K562 (cell line): ENCODE measurements around the gene LIN7A. TPM values are rescaled to one million over a fixed set of nuclear protein-coding genes. Genes with fewer than 3 reads are reported as not detected.

Source experiments
- ATAC-seq: fragments of 200-7000 bp; cut with Tn5 transposase; 3 replicates; pipeline ENCODE4 v1.9.1; 2020; ENCODE audit warnings: moderate library complexity
- BruUV-seq: library from RNA; stranded (reverse); fragments of 400-500 nt; replicated peaks from 2 replicates; lab custom pipeline; 2021; lab: Mats Ljungman, UMichigan
- CTCF ChIA-PET: fragments of 300-600 bp; formaldehyde crosslinking; extraction: SDS; loops from one replicate; lab custom pipeline; 2021; ENCODE audit warnings: low intra/inter-chr PET ratio; lab: Yijun Ruan, JAX
- POLR2A ChIA-PET: fragments of 300-600, 350-650 bp; sonication (Branson Sonifier 250); formaldehyde crosslinking; extraction: SDS; loops from one replicate; lab custom pipeline; 2021; ENCODE audit warnings: antibody characterized with exemption, inconsistent platforms; lab: Yijun Ruan, JAX
- DNase-seq, 4 experiments: peaks; one replicate each; pipeline versions ENCODE4 v3.0.0 to v3.0.0-alpha.2; 2011 to 2018; ENCODE audit warnings: low spot score in 3 of 4, mixed read lengths in 3 of 4; ENCODE audit errors: extremely low read depth in 1 of 4
- FAIRE-seq: peaks from 2 replicates; lab custom pipeline; 2011; peaks lifted over from hg19 to GRCh38; lab: Jason Lieb, UNC
- H2AFZ ChIP-seq: 2 replicates; pipeline ENCODE4 v1.6.0; 2011; ENCODE audit warnings: low read depth, low read length, control low read depth, inconsistent platforms
- H3K27ac ChIP-seq: fragments of 200-600 bp; 3 replicates; pipeline ENCODE4 v1.8.0; 2011; ENCODE audit warnings: low read depth, mild to moderate bottlenecking, control low read depth, inconsistent platforms, low read length, moderate library complexity, mixed read lengths; ENCODE audit errors: extremely low read depth
- H3K27me3 ChIP-seq, 2 experiments: fragments of 300-600 bp in 1 of 2; 2 replicates in 1 of 2; 3 replicates in 1 of 2; pipeline versions ENCODE4 v1.6.0 to v1.8.0; 2011; ENCODE audit warnings: inconsistent platforms in 2 of 2, low read length in 2 of 2, mild to moderate bottlenecking in 1 of 2, mixed read lengths in 1 of 2, moderate library complexity in 1 of 2; ENCODE audit not compliant: control insufficient read depth in 2 of 2, insufficient read depth in 2 of 2
- H3K36me3 ChIP-seq: fragments of 300-600 bp; 3 replicates; pipeline ENCODE4 v1.8.0; 2011; ENCODE audit warnings: mild to moderate bottlenecking, low read length, inconsistent platforms; ENCODE audit not compliant: control insufficient read depth, insufficient read depth
- H3K4me1 ChIP-seq, 2 experiments: fragments of 200-600 bp in 1 of 2; replicated peaks in 1 of 2; 2 replicates in 1 of 2; 3 replicates in 1 of 2; pipeline versions ENCODE4 v1.5.1 to v1.8.0; 2011; ENCODE audit warnings: inconsistent platforms in 2 of 2, low read length in 2 of 2, mild to moderate bottlenecking in 1 of 2, mixed read lengths in 1 of 2, moderate library complexity in 1 of 2; ENCODE audit not compliant: control insufficient read depth in 2 of 2, insufficient read depth in 2 of 2
- H3K4me2 ChIP-seq: 2 replicates; pipeline ENCODE4 v1.6.1; 2011; ENCODE audit warnings: low read length, control low read depth, inconsistent platforms, mixed read lengths; ENCODE audit not compliant: insufficient read depth
- H3K4me3 ChIP-seq: fragments of 200-600 bp; sonication (generic), shearing (Covaris generic); 2 replicates; pipeline ENCODE4 v1.5.1; 2016; ENCODE audit warnings: control low read depth, inconsistent platforms
- H3K79me2 ChIP-seq: fragments of 200-600 bp; 3 replicates; pipeline ENCODE4 v1.8.0; 2011; ENCODE audit warnings: low read length, inconsistent platforms; ENCODE audit not compliant: control insufficient read depth, insufficient read depth
- H3K9ac ChIP-seq, 2 experiments: 2 replicates each; pipeline versions ENCODE4 v1.6.0 to v1.6.1; 2011; ENCODE audit warnings: low read depth in 2 of 2, low read length in 2 of 2, control low read depth in 1 of 2, inconsistent platforms in 1 of 2, mild to moderate bottlenecking in 1 of 2, mixed read lengths in 1 of 2; ENCODE audit not compliant: insufficient read depth in 1 of 2
- H3K9me1 ChIP-seq: one replicate; pipeline ENCODE4 v1.6.0; 2011; ENCODE audit warnings: inconsistent platforms, mild to moderate bottlenecking, low read length, moderate library complexity; ENCODE audit not compliant: control insufficient read depth, insufficient read depth
- H3K9me3 ChIP-seq: replicated peaks from 2 replicates; pipeline ENCODE4 v1.5.1; 2011; ENCODE audit warnings: low read depth, low read length, inconsistent platforms; ENCODE audit not compliant: control insufficient read depth, insufficient read depth
- H4K20me1 ChIP-seq: replicated peaks from 2 replicates; pipeline ENCODE4 v1.6.1; 2011; ENCODE audit warnings: low read length, inconsistent platforms, mixed read lengths; ENCODE audit not compliant: control insufficient read depth, insufficient read depth
- ESRRB ChIP-seq: fragments of 250-450 bp; sonication (Bioruptor Pico); IDR thresholded peaks from 2 replicates; pipeline ENCODE4 v1.5.0; 2020; ENCODE audit warnings: mild to moderate bottlenecking, moderate library complexity, borderline replicate concordance
- FOXA3 ChIP-seq, 2 experiments: fragments of 450-650 bp in 1 of 2; sonication (generic) in 1 of 2; formaldehyde crosslinking; IDR thresholded peaks in 1 of 2; conservative IDR thresholded peaks in 1 of 2; 2 replicates each; pipeline versions ENCODE4 v1.4.0 to v1.8.0; 2020 to 2022; ENCODE audit warnings: mild to moderate bottlenecking in 2 of 2, missing genetic modification reagents in 1 of 2
- HMG20A ChIP-seq: fragments of 450-650 bp; formaldehyde crosslinking; conservative IDR thresholded peaks from 2 replicates; pipeline ENCODE4 v1.4.0; 2020; ENCODE audit warnings: mild to moderate bottlenecking, mixed read lengths
- HMG20B ChIP-seq: fragments of 250-450 bp; sonication (Bioruptor Pico); IDR thresholded peaks from 2 replicates; pipeline ENCODE4 v1.5.0; 2021; ENCODE audit warnings: mild to moderate bottlenecking
- MED1 ChIP-seq: sonication (generic); formaldehyde crosslinking; IDR thresholded peaks from 2 replicates; pipeline ENCODE4 v1.8.1; 2023; ENCODE audit warnings: missing genetic modification reagents, borderline replicate concordance
- NRF1 ChIP-seq, 2 experiments: fragments of 450-650 bp; IDR thresholded peaks in 1 of 2; conservative IDR thresholded peaks in 1 of 2; 2 replicates each; pipeline ENCODE4 v1.6.1; 2014; ENCODE audit warnings: mild to moderate bottlenecking in 2 of 2
- SIX5 ChIP-seq, 2 experiments: IDR thresholded peaks; 2 replicates each; pipeline ENCODE4 v1.6.1; 2011; ENCODE audit warnings: low read length in 2 of 2, borderline replicate concordance in 1 of 2, low read depth in 1 of 2, mild to moderate bottlenecking in 1 of 2, moderate library complexity in 1 of 2; ENCODE audit not compliant: insufficient read depth in 1 of 2
- SRF ChIP-seq, 2 experiments: fragments of 250-450, 450-650 bp in 1 of 2; sonication (Bioruptor Pico) in 1 of 2; sonication (generic) in 1 of 2; formaldehyde crosslinking; IDR thresholded peaks; 2 replicates each; pipeline versions ENCODE4 v1.5.0 to v1.5.1; 2020 to 2022; ENCODE audit warnings: mild to moderate bottlenecking in 1 of 2, missing genetic modification reagents in 1 of 2
- TEAD4 ChIP-seq, 2 experiments: sonication (generic) in 1 of 2; formaldehyde crosslinking in 1 of 2; IDR thresholded peaks; 2 replicates each; pipeline versions ENCODE4 v1.6.1 to v1.8.0; 2012 to 2022; ENCODE audit warnings: borderline replicate concordance in 1 of 2, inconsistent platforms in 1 of 2, low read length in 1 of 2, mild to moderate bottlenecking in 1 of 2, missing genetic modification reagents in 1 of 2
- ZFP30 ChIP-seq: fragments of 250-450 bp; sonication (Bioruptor Pico); IDR thresholded peaks from 2 replicates; pipeline ENCODE4 v1.8.0; 2022; ENCODE audit warnings: moderate library complexity, mild to moderate bottlenecking, inconsistent platforms, borderline replicate concordance
- ZNF717 ChIP-seq: fragments of 250-450 bp; sonication (Bioruptor Pico); IDR thresholded peaks from 2 replicates; pipeline ENCODE4 v1.5.0; 2021
- ZNF766 ChIP-seq: fragments of 200-800 bp; sonication (Bioruptor generic); conservative IDR thresholded peaks from 2 replicates; pipeline ENCODE4 v1.6.1; 2016; ENCODE audit warnings: missing genetic modification characterization, missing compliant biosample characterization
- WGBS: fragments of 100-300 bp; shearing (Covaris generic); methylation state at CpG from one replicate; pipeline ENCODE4 v1.1.6; 2016; ENCODE audit warnings: low coverage, mixed read lengths; ENCODE audit not compliant: insufficient coverage; ENCODE audit errors: missing lambda C conversion rate; 5-methylcytosine and 5-hydroxymethylcytosine counted together
- in situ Hi-C: fragments of 300-500 bp; cut with MboI; formaldehyde crosslinking; loops from 4 replicates; pipeline ENCODE4 v1.15.0; 2018; ENCODE audit warnings: inconsistent platforms, mixed read lengths
- intact Hi-C: fragments of 100-400 bp; cut with micrococcal nuclease; formaldehyde crosslinking; loops from 2 replicates; pipeline ENCODE4 v1.14.2; 2022
- polyA plus RNA-seq, 8 experiments: library from polyadenylated mRNA; depleted of rRNA in 4 of 8; stranded (reverse) in 5 of 8; unstranded in 3 of 8; fragments of >200 nt; fragmentation: Nextera tagmentation in 2 of 8; fragmentation: Illumina TruSeq in 1 of 8; extraction: Ambion mirVana in 2 of 8; extraction: Trizol in 1 of 8; gene quantifications; 2 replicates each; pipeline versions ENCODE4 v1.2.1 to v1.2.3, GENCODE V29; 2011 to 2014; ENCODE audit warnings: inconsistent platforms in 1 of 8, missing spikeins in 1 of 8
- total RNA-seq, 7 experiments: library from RNA; depleted of rRNA in 6 of 7; stranded (reverse); fragments of >200 nt in 6 of 7; fragmentation: Illumina TruSeq in 2 of 7; extraction: Trizol in 2 of 7; gene quantifications; 2 replicates each; pipeline versions ENCODE4 v1.2.1 to v1.2.3, GENCODE V29; 2011 to 2021; ENCODE audit warnings: low replicate concordance in 1 of 7
- TF ChIP-seq, protein P1 (sequence below): fragments of 250-450 bp; sonication (Bioruptor Pico); IDR thresholded peaks from 2 replicates; pipeline ENCODE4 v1.5.0; 2020; ENCODE audit warnings: mild to moderate bottlenecking
- TF ChIP-seq, protein P2 (sequence below): sonication (generic); formaldehyde crosslinking; IDR thresholded peaks from 2 replicates; pipeline ENCODE4 v1.8.0; 2022; ENCODE audit warnings: missing genetic modification reagents, mild to moderate bottlenecking, borderline replicate concordance
- TF ChIP-seq, protein P3 (sequence below): sonication (generic); formaldehyde crosslinking; IDR thresholded peaks from 2 replicates; pipeline ENCODE4 v1.9.0; 2022; ENCODE audit warnings: mild to moderate bottlenecking, missing genetic modification reagents
- TF ChIP-seq, protein P4 (sequence below): sonication (generic); formaldehyde crosslinking; IDR thresholded peaks from 2 replicates; pipeline ENCODE4 v1.8.1; 2023; ENCODE audit warnings: mild to moderate bottlenecking, missing genetic modification reagents

The LIN7A gene
- total and polyA plus RNA-seq, 9 of the 15 experiments (the other 6 are each of a cell fraction or from before 2014, with no cell fraction given): not detected

DNA sequence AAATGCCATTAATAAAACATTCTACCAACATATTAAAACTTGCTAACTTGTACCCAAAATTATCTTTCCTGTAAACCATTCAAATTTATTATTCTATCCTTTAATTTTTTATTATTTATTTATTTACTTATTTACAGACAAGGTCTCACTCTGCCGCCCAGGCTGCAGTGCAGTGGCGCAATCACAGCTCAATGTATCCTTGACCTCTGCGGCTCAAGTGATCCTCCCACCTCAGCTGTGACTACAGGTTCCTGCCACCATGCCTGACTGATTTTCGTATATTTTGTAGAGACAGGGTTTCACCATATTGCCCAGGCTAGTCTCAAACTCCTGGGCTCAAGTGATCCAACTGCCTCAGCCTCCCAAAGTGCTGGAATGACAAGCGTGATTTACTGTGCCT, 20.4 kb upstream of the LIN7A start:
- H3K9me1 ChIP-seq: no peaks in the 10 kb centered on the region
- no peaks in the 10 kb centered on the region for H4K20me1 ChIP-seq
- H3K27me3 ChIP-seq: no peaks in the 10 kb centered on the region
- intact Hi-C loops (no loop called here), in situ Hi-C loops (no loop called here)
- BruUV-seq: no TSS peak
- H3K9me3 ChIP-seq: no peaks in the 10 kb centered on the region
- H3K36me3 ChIP-seq: no peaks in the 10 kb centered on the region
- ChIA-PET POLR2A (no interaction called here), CTCF (no interaction called here)
- DNase-seq (no peak), ATAC-seq (no peak), FAIRE-seq (no peak)
- H3K4me3 ChIP-seq: no peak overlapping the region
- WGBS: 0% methylated on average over 5 of the region's 5 CpGs
- no peaks in the 10 kb centered on the region for H3K79me2 ChIP-seq
- H3K27ac ChIP-seq: no peak overlapping the region
- no peak overlapping the region for H2AFZ ChIP-seq
- H3K4me2 ChIP-seq: no peak overlapping the region
- H3K9ac ChIP-seq: no peak overlapping the region
- no peaks in the 10 kb centered on the region for H3K4me1 ChIP-seq
- TF ChIP-seq ZNF766 (CRISPR knock-in tag) (no peak), HMG20A (CRISPR knock-in tag) (no peak), SIX5 (IDR thresholded peaks at IDR 0.05; ENCODE audit: borderline replicate concordance in 1 of 2, insufficient read depth in 1 of 2, low read depth in 1 of 2, low read length in 2 of 2) (no peak), HMG20B (no peak), ZFP30 (no peak), NRF1 (conservative IDR thresholded peaks at IDR 0.05 in 1 of 2, IDR thresholded peaks at IDR 0.05 in 1 of 2) (no peak), MED1 (CRISPR knock-in tag) (no peak), TEAD4 (IDR thresholded peaks at IDR 0.05; ENCODE audit: low read length) (no peak), TEAD4 (CRISPR knock-in tag; IDR thresholded peaks at IDR 0.05; ENCODE audit: borderline replicate concordance) (no peak), ESRRB (CRISPR knock-in tag) (no peak), ZNF717 (CRISPR knock-in tag) (no peak), SRF (CRISPR knock-in tag; IDR thresholded peaks at IDR 0.05) (no peak), FOXA3 (CRISPR knock-in tag; conservative IDR thresholded peaks at IDR 0.05 in 1 of 2, IDR thresholded peaks at IDR 0.05 in 1 of 2) (no peak)
- TF ChIP-seq, protein P1, sequence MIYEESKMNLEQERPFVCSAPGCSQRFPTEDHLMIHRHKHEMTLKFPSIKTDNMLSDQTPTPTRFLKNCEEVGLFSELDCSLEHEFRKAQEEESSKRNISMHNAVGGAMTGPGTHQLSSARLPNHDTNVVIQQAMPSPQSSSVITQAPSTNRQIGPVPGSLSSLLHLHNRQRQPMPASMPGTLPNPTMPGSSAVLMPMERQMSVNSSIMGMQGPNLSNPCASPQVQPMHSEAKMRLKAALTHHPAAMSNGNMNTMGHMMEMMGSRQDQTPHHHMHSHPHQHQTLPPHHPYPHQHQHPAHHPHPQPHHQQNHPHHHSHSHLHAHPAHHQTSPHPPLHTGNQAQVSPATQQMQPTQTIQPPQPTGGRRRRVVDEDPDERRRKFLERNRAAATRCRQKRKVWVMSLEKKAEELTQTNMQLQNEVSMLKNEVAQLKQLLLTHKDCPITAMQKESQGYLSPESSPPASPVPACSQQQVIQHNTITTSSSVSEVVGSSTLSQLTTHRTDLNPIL (CRISPR knock-in tag): no peak
- TF ChIP-seq, protein P2, sequence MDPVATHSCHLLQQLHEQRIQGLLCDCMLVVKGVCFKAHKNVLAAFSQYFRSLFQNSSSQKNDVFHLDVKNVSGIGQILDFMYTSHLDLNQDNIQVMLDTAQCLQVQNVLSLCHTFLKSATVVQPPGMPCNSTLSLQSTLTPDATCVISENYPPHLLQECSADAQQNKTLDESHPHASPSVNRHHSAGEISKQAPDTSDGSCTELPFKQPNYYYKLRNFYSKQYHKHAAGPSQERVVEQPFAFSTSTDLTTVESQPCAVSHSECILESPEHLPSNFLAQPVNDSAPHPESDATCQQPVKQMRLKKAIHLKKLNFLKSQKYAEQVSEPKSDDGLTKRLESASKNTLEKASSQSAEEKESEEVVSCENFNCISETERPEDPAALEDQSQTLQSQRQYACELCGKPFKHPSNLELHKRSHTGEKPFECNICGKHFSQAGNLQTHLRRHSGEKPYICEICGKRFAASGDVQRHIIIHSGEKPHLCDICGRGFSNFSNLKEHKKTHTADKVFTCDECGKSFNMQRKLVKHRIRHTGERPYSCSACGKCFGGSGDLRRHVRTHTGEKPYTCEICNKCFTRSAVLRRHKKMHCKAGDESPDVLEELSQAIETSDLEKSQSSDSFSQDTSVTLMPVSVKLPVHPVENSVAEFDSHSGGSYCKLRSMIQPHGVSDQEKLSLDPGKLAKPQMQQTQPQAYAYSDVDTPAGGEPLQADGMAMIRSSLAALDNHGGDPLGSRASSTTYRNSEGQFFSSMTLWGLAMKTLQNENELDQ: no peak
- TF ChIP-seq, protein P3, sequence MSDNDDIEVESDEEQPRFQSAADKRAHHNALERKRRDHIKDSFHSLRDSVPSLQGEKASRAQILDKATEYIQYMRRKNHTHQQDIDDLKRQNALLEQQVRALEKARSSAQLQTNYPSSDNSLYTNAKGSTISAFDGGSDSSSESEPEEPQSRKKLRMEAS: no peak
- TF ChIP-seq, protein P4, sequence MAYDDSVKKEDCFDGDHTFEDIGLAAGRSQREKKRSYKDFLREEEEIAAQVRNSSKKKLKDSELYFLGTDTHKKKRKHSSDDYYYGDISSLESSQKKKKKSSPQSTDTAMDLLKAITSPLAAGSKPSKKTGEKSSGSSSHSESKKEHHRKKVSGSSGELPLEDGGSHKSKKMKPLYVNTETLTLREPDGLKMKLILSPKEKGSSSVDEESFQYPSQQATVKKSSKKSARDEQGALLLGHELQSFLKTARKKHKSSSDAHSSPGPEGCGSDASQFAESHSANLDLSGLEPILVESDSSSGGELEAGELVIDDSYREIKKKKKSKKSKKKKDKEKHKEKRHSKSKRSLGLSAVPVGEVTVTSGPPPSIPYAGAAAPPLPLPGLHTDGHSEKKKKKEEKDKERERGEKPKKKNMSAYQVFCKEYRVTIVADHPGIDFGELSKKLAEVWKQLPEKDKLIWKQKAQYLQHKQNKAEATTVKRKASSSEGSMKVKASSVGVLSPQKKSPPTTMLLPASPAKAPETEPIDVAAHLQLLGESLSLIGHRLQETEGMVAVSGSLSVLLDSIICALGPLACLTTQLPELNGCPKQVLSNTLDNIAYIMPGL (CRISPR knock-in tag): no peak
